GM21528 (cell line): ENCODE data around the gene PEX10.
"Not testable (repeated sequence)": the region's sequence is repeated elsewhere in the genome, so short reads cannot be mapped to it uniquely, and the experiment has no call there.

Source experiments
- ATAC-seq: cut with Tn5 transposase; IDR thresholded peaks from one replicate; pipeline ENCODE4 v1.9.1; 2021; ENCODE audit warnings: mild to moderate bottlenecking, moderate library complexity; ENCODE audit not compliant: unreplicated experiment, low FRiP score

Gene PEX10

DNA sequence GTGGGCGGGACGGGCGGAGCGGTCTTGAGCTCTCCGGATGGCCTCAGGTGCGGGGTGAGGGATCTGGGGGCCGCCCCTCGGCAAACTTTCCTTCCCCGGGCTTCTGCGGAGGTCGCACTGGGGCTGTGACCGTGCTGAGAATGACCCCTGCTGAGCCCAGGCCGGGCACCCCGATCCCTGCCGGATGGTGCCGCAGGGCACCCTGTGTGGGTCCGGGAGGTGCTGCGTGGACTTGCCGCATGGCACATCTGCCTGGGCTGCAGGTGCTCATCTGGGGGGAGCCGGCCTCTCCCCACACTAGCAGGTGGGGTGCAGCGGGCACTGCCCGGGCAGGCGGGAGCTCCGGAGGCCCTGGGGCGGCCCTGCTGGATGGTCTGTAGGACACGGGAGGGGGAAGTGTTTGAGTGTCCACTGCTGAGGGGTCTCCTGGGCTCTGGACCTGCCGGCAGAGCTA, 31.8 kb upstream of the PEX10 start:
- ATAC-seq, result no peak

DNA sequence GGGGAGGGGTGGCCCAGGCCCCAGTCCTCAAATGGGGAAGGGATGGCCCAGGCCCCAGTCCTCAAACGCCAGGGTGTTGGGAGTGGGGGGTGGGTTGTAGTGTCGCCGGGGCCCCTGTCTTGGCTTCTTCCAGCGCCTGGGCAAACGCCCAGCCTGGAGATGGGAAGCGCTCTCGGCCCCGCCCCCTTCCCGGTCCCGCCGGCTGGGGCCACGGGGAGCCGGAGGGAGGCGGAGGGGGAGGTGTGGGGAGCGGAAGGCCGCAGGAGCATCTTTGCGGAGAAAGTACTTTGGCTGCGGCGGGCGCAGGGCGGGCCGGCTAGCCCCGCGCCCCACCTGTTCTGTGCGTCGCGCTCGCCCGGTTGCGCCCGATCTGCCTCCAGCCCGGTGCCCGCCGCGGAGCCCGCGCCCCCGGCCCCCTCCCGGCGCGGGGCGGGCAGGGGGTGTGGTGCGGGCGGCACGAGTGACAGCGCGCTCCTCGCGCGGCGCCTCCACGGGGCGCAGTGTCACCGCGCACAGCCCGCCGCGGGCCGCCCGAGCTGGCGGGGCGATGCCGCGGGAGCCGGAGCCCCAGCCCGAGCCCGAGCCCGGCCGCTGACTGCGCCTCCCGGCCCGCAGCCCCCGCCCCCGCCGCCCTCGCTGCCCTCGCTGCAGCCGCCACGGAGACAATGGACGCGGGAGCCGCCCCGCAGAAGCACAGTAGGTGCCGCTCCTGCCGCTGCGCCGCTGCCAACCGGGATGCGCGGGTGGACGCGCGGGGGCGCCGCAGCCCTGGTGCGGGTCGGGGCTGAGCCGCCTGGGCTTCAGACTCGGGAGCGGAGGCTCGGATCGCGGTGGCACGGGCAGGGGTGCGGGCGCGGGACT, 31.1 kb upstream of the PEX10 start:
- no peak for ATAC-seq

- no peak for ATAC-seq
Measured at GRCh38 chr1:2442661-2443060, 30.3 kb upstream of the PEX10 start.

- ATAC-seq, result no peak
Measured at GRCh38 chr1:2441746-2442145, 29.4 kb upstream of the PEX10 start.

- not testable (repeated sequence) for ATAC-seq
Measured at GRCh38 chr1:2440346-2440745, 28.0 kb upstream of the PEX10 start.

GRCh38 chr1:2439369-2439768, 27.0 kb upstream of the PEX10 start:
- no peak for ATAC-seq

DNA sequence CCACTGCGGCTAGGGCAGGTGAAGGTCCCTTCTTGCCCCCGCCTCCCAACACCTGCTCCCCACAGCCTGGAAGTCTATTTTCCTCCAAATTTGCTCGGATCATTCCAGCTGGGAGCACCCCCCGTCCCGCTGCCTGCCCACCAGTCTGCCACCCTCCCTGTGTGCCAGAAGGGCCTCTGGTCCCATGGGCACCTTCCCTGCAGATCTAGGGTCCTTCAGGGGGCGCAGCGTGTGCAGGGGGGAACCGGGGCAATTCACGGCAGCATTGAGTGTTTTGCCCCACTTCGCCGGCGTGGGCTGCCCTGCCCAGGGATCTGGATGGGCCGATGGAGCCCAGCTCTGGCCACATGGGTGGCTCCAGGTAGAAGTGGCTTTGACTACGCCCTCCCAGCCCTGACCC, 26.3 kb upstream of the PEX10 start:
- ATAC-seq, result no peak

- ATAC-seq, result no peak
Measured at GRCh38 chr1:2438038-2438437, 25.7 kb upstream of the PEX10 start.

- ATAC-seq, result no peak
Measured at GRCh38 chr1:2437617-2438016, 25.3 kb upstream of the PEX10 start.

- no peak for ATAC-seq
Measured at GRCh38 chr1:2436876-2437275, 24.5 kb upstream of the PEX10 start.

DNA sequence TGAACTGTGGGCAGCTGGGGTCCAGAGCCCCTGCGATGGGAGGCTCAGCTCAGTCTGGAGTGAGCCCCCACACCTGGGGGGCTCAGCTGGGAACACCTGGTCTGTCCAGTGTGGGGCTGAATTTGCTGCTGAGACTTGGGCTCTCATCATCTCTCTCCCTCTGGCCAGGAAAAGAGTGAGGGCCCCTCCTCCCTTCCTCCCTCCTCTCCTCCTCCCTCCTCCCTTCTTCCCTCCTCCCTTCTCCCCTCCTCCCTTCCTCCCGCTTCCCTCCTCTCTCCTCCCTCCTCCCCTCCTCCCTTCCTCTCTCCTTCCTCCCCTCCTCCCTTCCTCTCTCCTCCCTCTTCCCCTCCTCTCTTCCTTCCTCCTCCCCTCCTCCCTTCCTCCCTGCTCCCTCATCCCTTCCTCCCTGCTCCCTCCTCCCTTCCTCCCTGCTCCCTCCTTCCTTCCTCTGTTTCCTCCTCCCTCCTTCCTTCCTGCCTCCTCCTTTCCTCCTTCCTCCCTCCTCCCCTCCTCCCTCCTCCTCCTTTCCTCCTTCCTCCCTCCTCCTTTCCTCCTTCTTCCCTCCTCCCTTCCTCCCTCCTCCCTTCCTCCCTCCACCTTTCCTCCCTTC, 23.5 kb upstream of the PEX10 start:
- ATAC-seq, result no peak

DNA sequence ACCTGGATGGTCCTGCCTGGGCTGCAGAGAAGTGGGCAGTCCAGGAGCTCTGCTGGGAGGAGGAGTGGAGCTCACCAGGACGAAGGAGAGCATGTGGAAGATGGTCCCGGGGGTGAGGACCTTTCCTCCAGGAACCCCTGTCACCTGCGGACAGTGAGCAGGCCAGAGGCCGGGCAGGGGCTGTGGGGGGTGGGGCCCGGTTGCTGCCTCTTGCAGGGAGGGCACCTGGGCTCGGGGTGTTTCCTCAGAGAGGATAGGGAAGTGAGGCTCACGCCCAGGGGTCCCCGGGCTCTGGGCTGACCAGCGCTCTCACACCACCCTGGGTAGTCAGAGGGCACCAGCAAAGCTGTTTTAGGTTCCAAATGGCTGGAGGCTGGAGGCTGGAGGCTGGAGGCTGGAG, 22.7 kb upstream of the PEX10 start:
- ATAC-seq, result no peak

GRCh38 chr1:2433936-2434655, 21.7 kb upstream of the PEX10 start:
- ATAC-seq, result no peak

DNA sequence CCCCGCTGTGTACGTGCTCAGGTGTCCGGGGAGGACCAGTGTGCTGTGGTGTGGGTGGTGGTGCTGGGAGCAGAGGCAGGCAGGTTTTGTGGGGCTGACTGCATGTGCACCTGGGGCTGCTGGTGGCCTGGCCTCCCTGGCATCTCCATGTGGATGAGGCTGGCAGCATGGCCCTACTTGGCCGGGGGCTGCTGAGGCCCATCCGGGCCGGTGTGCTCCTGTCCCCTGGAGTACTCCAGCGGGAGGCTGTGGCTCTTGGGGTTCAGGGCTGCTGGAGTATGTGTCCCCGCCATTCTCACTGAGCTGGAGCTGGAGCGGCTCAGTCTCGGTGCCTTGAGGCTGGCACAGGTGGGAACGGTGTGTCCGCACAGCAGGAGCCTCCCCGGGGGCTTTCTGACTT, 20.8 kb upstream of the PEX10 start:
- ATAC-seq, result no peak

- ATAC-seq, result no peak
Measured at GRCh38 chr1:2432441-2432844, 20.1 kb upstream of the PEX10 start.

DNA sequence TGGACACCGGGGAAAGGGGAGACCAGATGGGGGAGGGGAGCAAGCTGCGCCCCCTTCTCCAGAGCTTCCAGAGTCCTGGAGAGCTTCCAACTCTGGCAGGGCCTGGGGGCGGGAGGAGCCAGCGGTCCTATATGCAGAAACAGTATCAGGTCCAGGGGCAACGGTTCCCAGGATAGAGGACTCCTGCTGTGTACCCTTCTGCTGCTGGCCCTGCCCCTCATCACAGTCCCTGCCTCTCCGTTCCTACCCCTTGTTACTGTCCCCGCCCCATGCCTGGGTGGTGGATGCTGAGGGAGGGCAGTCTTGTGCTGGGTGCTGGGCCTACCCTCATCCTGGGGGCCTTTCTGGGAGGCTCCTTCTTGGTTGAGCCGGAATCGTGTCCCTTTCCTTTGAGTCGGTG, 19.2 kb upstream of the PEX10 start:
- no peak for ATAC-seq

DNA sequence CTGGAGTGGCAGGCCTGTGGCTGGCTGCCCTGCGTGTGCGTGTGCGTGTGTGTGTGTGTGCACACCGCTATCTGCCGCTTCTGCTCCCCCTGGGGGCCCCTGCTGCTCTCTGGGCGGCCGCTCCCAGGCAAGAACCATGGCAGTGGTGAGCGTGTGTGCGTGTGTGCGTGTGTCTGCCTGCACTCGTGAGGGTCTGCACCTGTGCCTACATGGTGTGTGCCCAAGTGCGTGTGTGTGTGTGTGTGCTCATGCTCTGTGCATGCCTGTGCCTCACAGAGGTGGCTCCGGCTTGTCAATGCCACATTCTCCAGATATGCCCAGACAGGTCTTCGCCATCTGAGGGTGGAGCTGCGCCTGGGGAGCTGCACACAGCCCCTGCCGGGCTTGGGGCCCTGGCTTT, 18.7 kb upstream of the PEX10 start:
- no peak for ATAC-seq

DNA sequence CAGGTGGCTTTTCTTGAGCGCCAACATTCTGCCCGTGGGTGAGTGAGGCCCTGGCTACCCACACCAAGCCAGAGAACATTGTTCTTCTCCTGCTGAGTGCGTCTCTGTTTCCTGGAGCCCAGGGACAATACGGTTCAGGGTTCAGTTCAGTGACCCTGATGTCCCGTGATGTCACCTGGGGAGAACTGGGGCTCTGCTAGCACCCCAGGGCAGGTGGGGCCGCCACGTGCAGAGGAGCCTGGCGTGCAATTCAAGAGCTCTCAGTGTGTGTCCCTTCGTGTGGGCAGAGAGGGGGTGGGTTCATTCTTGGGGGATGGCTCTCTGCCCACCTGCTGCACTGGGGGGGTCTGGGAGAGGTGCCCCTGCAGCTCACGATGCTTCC, 18.2 kb upstream of the PEX10 start:
- ATAC-seq, result no peak

GRCh38 chr1:2429780-2430591, 17.6 kb upstream of the PEX10 start:
- no peak for ATAC-seq

DNA sequence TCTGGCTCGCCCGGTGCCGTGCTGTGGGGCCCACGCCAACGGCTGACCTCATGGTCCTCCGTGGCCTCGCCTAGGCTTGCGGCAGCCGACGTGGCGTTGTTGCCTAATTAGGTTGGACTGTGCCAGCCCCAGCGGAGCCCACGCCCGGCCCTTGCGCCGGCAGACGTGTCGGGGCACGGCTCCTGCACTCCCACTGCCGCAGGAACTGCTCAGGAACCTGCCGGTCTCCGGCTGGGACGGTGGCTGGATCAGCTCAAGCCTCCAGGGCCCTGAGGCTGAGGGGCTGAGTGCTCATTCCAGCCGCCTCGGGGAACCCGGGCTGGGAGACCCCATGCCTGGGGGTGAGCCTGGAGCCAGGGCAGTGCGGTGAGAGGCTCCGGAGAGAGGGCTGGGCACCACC, 16.1 kb upstream of the PEX10 start:
- ATAC-seq, result no peak

- ATAC-seq, result no peak
Measured at GRCh38 chr1:2427976-2428375, 15.6 kb upstream of the PEX10 start.
